ENCODE results near the gene VAV3. TPM values are rescaled to one million over a fixed set of nuclear protein-coding genes. Genes with fewer than 3 reads are reported as not detected.

VAV3 gene
- polyA plus RNA-seq, 1 donor (not counting 4 experiments of a cell fraction or from before 2014, with no cell fraction given) = 19.6 TPM

DNA sequence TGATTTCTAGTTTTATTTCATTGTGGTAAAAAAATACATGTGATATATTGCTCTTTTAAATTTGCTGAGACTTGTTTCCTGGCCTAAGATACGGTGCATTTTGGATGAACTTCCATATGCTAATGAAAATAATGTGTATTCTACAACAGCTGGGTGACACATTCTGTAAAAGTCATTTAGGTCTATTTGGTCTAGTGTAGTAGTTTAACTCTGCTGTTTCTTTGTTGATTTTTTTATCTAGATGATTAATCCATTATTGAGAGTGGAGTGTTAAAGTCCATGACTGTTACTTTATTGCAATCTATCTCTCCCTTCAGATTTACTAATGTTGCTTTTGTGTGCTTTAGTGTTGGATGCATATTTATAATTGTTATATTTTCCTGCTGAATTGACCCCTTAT is 161.4 kb downstream of the VAV3 start:
- H3K9ac ChIP-seq (ENCODE audit: control insufficient read depth, extremely low read depth, insufficient read depth, low read length) = no peak overlapping the region
- H3K4me1 ChIP-seq (ENCODE audit: control insufficient read depth, extremely low read depth, insufficient read depth, low read length) = no peaks in the 10 kb centered on the region
- H3K9me3 ChIP-seq (ENCODE audit: control insufficient read depth, low read depth, low read length) = no peaks in the 10 kb centered on the region
- H3K27ac ChIP-seq (ENCODE audit: control insufficient read depth, insufficient read depth, low read length) = no peak overlapping the region
- no peak overlapping the region for H3K4me3 ChIP-seq (ENCODE audit: control insufficient read depth in 2 of 3, extremely low read depth in 1 of 3, insufficient read depth in 2 of 3, low read depth in 1 of 3, low read length in 3 of 3)
- H3K27me3 ChIP-seq (ENCODE audit: control insufficient read depth, extremely low read depth, insufficient read depth, low read length) = no peaks in the 10 kb centered on the region
- no peaks in the 10 kb centered on the region for H3K36me3 ChIP-seq (ENCODE audit: control insufficient read depth in 2 of 2, extremely low read depth in 1 of 2, insufficient read depth in 2 of 2, low read length in 2 of 2)
- H2AFZ ChIP-seq (ENCODE audit: control insufficient read depth, low read length) = no peak overlapping the region
- DNase-seq (ENCODE audit: low read depth, low spot score) (no peak), FAIRE-seq (no peak)
- H3K79me2 ChIP-seq (ENCODE audit: control insufficient read depth, insufficient read depth, low read length) = no peaks in the 10 kb centered on the region
- no peaks in the 10 kb centered on the region for H3K9me1 ChIP-seq (ENCODE audit: control insufficient read depth, extremely low read depth, insufficient read depth, low read length)
- H3K4me2 ChIP-seq (ENCODE audit: control insufficient read depth, extremely low read depth, insufficient read depth, low read depth, low read length) = no peak overlapping the region
- TF ChIP-seq CTCF (optimal IDR thresholded peaks at IDR 0.05 in 1 of 3, IDR thresholded peaks at IDR 0.05 in 1 of 3, conservative IDR thresholded peaks at IDR 0.05 in 1 of 3; ENCODE audit: extremely low read depth in 1 of 3, insufficient read depth in 2 of 3, low read length in 3 of 3) (no peak), EZH2 (IDR thresholded peaks at IDR 0.05; ENCODE audit: low read length) (no peak)
- H4K20me1 ChIP-seq (ENCODE audit: control insufficient read depth, extremely low read depth, insufficient read depth, low read length) = no peaks in the 10 kb centered on the region
- dilution Hi-C loops (cut with MboI; ENCODE audit: extremely low pct_ligation_motif_present, low sequenced_read_pairs) = no loop called here

- Histone ChIP-seq H3K36me3 (ENCODE audit: control insufficient read depth in 2 of 2, extremely low read depth in 1 of 2, insufficient read depth in 2 of 2, low read length in 2 of 2) (no peaks in the 10 kb centered on the region), H3K27me3 (ENCODE audit: control insufficient read depth, extremely low read depth, insufficient read depth, low read length) (no peaks in the 10 kb centered on the region), H3K4me3 (ENCODE audit: control insufficient read depth in 2 of 3, extremely low read depth in 1 of 3, insufficient read depth in 2 of 3, low read depth in 1 of 3, low read length in 3 of 3) (no peak overlapping the region), H3K4me2 (ENCODE audit: control insufficient read depth, extremely low read depth, insufficient read depth, low read depth, low read length) (no peak overlapping the region), H3K9ac (ENCODE audit: control insufficient read depth, extremely low read depth, insufficient read depth, low read length) (no peak overlapping the region), H3K9me1 (ENCODE audit: control insufficient read depth, extremely low read depth, insufficient read depth, low read length) (no peaks in the 10 kb centered on the region), H3K27ac (ENCODE audit: control insufficient read depth, insufficient read depth, low read length) (no peak overlapping the region), H3K79me2 (ENCODE audit: control insufficient read depth, insufficient read depth, low read length) (no peaks in the 10 kb centered on the region), H2AFZ (ENCODE audit: control insufficient read depth, low read length) (no peak overlapping the region), H3K9me3 (ENCODE audit: control insufficient read depth, low read depth, low read length) (no peaks in the 10 kb centered on the region), H3K4me1 (ENCODE audit: control insufficient read depth, extremely low read depth, insufficient read depth, low read length) (no peaks in the 10 kb centered on the region), H4K20me1 (ENCODE audit: control insufficient read depth, extremely low read depth, insufficient read depth, low read length) (no peaks in the 10 kb centered on the region)
- dilution Hi-C loops (cut with MboI; ENCODE audit: extremely low pct_ligation_motif_present, low sequenced_read_pairs) = no loop called here
- DNase-seq (ENCODE audit: low read depth, low spot score) (no peak), FAIRE-seq (no peak)
- TF ChIP-seq EZH2 (IDR thresholded peaks at IDR 0.05; ENCODE audit: low read length) (no peak), CTCF (optimal IDR thresholded peaks at IDR 0.05 in 1 of 3, IDR thresholded peaks at IDR 0.05 in 1 of 3, conservative IDR thresholded peaks at IDR 0.05 in 1 of 3; ENCODE audit: extremely low read depth in 1 of 3, insufficient read depth in 2 of 3, low read length in 3 of 3) (no peak)
These were observed 162.3 kb downstream of the VAV3 start for GRCh38 chr1:107802654-107803053.
